ENCODE data around the gene TBL2.

Gene TBL2

DNA sequence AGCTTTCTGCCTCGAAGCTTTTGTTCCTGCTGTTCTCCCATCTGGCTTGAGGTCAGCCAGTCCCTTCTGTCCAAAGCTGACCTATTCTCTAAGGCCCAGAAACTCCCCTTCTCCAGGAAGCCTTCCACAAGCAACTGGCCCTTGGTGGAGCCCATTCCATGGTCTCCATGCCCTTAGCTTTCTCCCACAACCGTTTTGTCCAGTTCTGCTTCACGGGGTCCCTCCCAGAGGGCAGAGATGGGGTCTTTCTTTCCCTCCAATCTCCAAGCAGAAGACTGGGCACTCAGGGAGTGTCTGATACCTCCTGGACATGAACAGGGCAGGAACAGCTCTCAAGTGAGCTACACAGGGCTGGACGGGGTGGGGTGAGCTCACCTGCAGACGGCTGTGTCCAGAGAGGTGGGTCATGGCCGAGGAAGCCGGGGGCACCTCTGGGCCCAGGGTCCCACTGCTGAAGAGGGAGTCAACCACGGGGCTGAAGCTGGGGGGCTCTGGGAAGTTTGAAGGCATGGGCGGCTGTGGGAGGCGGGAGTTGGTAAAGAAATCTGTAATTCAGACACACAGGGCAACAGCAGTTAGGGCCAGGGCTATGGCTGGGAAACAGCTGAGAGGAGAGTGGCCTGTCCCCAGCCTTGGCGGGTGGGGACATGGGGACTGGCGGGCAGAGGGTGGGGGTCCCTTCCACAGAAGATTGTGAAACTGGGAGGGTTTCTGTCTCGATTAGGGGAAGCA is 20.9 kb upstream of the TBL2 start:
- TF ChIP-seq EZH2 (IDR thresholded peaks at IDR 0.05; ENCODE audit: borderline replicate concordance, low read depth, low read length, severe bottlenecking): no peak
- TF ChIP-seq, protein P1, sequence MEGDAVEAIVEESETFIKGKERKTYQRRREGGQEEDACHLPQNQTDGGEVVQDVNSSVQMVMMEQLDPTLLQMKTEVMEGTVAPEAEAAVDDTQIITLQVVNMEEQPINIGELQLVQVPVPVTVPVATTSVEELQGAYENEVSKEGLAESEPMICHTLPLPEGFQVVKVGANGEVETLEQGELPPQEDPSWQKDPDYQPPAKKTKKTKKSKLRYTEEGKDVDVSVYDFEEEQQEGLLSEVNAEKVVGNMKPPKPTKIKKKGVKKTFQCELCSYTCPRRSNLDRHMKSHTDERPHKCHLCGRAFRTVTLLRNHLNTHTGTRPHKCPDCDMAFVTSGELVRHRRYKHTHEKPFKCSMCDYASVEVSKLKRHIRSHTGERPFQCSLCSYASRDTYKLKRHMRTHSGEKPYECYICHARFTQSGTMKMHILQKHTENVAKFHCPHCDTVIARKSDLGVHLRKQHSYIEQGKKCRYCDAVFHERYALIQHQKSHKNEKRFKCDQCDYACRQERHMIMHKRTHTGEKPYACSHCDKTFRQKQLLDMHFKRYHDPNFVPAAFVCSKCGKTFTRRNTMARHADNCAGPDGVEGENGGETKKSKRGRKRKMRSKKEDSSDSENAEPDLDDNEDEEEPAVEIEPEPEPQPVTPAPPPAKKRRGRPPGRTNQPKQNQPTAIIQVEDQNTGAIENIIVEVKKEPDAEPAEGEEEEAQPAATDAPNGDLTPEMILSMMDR (IDR thresholded peaks at IDR 0.05; ENCODE audit: borderline replicate concordance, extremely low read depth, low read length, poor library complexity, severe bottlenecking): no peak
- Histone ChIP-seq H3K4me1 (ENCODE audit: insufficient read depth, low read length) (no peaks in the 10 kb centered on the region), H3K9ac (ENCODE audit: low read depth, low read length) (no peak overlapping the region), H3K27me3 (ENCODE audit: insufficient read depth, low read length, poor library complexity) (no peaks in the 10 kb centered on the region), H3K27ac (ENCODE audit: low read length) (no peak overlapping the region), H2AFZ (ENCODE audit: low read depth, low read length) (no peak overlapping the region), H3K79me2 (ENCODE audit: insufficient read depth, low read length) (no peaks in the 10 kb centered on the region), H3K36me3 (ENCODE audit: insufficient read depth, low read length) (no peaks in the 10 kb centered on the region), H3K4me3 (ENCODE audit: low read depth in 1 of 2, low read length in 2 of 2) (no peak overlapping the region), H3K4me2 (ENCODE audit: insufficient read depth, low read length) (no peak overlapping the region), H4K20me1 (ENCODE audit: insufficient read depth, low read length) (no peaks in the 10 kb centered on the region), H3K9me3 (ENCODE audit: insufficient read depth, low read length, severe bottlenecking) (no peaks in the 10 kb centered on the region)
- no peak for ATAC-seq (ENCODE audit: insufficient read depth, low read depth)
- DNase-seq: no peak

DNA sequence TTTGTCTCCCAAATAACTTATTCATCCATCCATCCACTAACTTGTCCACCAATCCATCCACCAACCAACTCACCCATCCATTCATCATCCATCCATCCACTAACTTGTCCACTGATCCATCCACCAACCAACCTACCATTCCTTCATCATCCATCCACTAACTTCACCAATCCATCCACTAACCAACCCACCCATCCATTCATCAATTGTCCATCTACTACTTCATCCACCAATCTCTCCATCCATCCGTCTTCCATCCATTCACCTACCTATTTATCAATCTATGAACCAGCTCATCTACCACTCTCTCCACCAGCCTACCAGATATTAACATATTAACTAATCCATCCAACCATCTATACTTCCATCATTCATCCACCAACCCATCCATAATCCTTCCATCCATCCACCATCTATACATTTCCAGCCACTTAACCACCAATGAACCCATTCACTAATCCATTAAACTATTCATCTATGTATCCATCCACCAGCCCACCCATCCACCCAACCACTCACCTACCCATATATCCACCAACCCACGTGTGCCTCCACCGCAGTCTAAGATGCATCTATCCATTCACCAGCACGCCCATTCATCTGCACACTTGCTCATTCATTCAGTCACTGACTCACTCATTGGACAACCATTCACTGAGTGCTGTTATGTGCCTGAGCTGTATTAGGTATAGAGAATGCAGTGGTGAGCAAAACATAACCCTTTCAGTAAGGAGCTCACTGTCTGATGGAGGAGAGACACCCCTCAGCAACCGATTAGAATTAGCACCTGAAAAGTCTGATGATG is 19.8 kb upstream of the TBL2 start:
- H3K4me3 ChIP-seq (ENCODE audit: low read depth in 1 of 2, low read length in 2 of 2): no peak overlapping the region
- TF ChIP-seq, protein P1 (IDR thresholded peaks at IDR 0.05; ENCODE audit: borderline replicate concordance, extremely low read depth, low read length, poor library complexity, severe bottlenecking): no peak
- TF ChIP-seq EZH2 (IDR thresholded peaks at IDR 0.05; ENCODE audit: borderline replicate concordance, low read depth, low read length, severe bottlenecking): no peak

DNA sequence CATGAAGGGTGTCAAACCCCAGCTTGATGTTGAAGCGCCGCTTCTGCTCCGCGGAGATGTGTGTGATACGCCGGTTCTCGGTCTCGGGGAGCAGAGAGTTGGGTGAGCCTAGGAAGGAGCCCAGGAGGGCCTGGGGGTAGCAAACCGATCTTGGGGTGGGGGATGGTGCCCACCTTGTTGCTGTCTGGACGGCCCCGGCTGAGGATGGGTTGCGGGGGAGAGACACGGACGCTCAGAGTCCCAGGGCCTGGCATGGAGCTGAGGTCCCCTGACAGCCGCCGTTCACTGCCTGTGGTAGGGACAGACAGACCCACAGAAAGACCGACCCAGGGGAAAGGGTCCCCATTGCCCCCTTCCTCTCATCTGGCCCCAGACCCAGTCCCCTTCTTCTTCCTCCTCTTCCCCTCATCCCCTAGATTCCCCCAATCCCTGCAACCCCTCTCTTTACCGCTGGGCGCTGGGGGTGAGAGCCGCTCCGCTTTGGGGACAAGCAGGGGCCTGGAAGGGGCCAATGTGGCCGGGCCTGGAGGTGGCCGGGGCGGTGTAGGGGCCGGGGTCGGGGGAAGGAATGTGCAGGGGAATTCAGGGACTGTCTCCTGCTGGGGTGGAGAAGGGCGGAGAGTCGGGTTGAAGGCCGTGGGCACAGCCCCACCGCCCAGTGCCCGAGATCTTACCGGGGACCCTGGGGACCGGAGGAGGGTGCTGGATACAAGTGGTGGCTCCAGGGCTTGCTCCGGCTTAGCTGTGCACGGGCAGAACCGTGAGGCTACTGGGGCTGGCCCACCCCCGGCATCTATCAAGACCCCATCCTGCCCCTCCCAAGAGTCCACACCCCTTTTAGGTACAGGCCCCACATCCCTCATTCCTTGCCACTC is 18.0 kb upstream of the TBL2 start:
- Histone ChIP-seq H3K4me1 (ENCODE audit: insufficient read depth, low read length) (no peaks in the 10 kb centered on the region), H3K4me2 (ENCODE audit: insufficient read depth, low read length) (no peak overlapping the region), H3K9ac (ENCODE audit: low read depth, low read length) (no peak overlapping the region), H4K20me1 (ENCODE audit: insufficient read depth, low read length) (no peaks in the 10 kb centered on the region), H3K36me3 (ENCODE audit: insufficient read depth, low read length) (no peaks in the 10 kb centered on the region), H3K9me3 (ENCODE audit: insufficient read depth, low read length, severe bottlenecking) (no peaks in the 10 kb centered on the region), H3K4me3 (ENCODE audit: low read depth in 1 of 2, low read length in 2 of 2) (no peak overlapping the region), H3K27me3 (ENCODE audit: insufficient read depth, low read length, poor library complexity) (no peaks in the 10 kb centered on the region), H2AFZ (ENCODE audit: low read depth, low read length) (no peak overlapping the region), H3K79me2 (ENCODE audit: insufficient read depth, low read length) (no peaks in the 10 kb centered on the region), H3K27ac (ENCODE audit: low read length) (no peak overlapping the region)
- ATAC-seq (ENCODE audit: insufficient read depth, low read depth) (no peak), DNase-seq (no peak)
- no peak for TF ChIP-seq EZH2 (IDR thresholded peaks at IDR 0.05; ENCODE audit: borderline replicate concordance, low read depth, low read length, severe bottlenecking)
- TF ChIP-seq, protein P1 (IDR thresholded peaks at IDR 0.05; ENCODE audit: borderline replicate concordance, extremely low read depth, low read length, poor library complexity, severe bottlenecking): no peak

More for the DNA sequence above, 19.8 kb upstream of the TBL2 start:
- Histone ChIP-seq H3K27ac (ENCODE audit: low read length) (no peak overlapping the region), H2AFZ (ENCODE audit: low read depth, low read length) (no peak overlapping the region), H3K79me2 (ENCODE audit: insufficient read depth, low read length) (no peaks in the 10 kb centered on the region), H4K20me1 (ENCODE audit: insufficient read depth, low read length) (no peaks in the 10 kb centered on the region), H3K27me3 (ENCODE audit: insufficient read depth, low read length, poor library complexity) (no peaks in the 10 kb centered on the region), H3K9me3 (ENCODE audit: insufficient read depth, low read length, severe bottlenecking) (no peaks in the 10 kb centered on the region), H3K36me3 (ENCODE audit: insufficient read depth, low read length) (no peaks in the 10 kb centered on the region), H3K9ac (ENCODE audit: low read depth, low read length) (no peak overlapping the region), H3K4me2 (ENCODE audit: insufficient read depth, low read length) (no peak overlapping the region), H3K4me1 (ENCODE audit: insufficient read depth, low read length) (no peaks in the 10 kb centered on the region)
- ATAC-seq (ENCODE audit: insufficient read depth, low read depth): no peak
- no peak for DNase-seq

Data from DND-41 (cell line).